ENCODE measurements around the gene LCN15. TPM values are rescaled to one million over a fixed set of nuclear protein-coding genes. Genes with fewer than 3 reads are reported as not detected.

LCN15 gene
- polyA plus RNA-seq, 1 experiment = not detected

GRCh38 chr9:136777359-136777758 is 13.0 kb upstream of the LCN15 start:
- no peak for TF ChIP-seq CTCF (IDR thresholded peaks at IDR 0.05; ENCODE audit: insufficient read depth, low read depth, low read length)
- POLR2A ChIA-PET = no interaction called here

GRCh38 chr9:136776947-136777346 is 12.6 kb upstream of the LCN15 start:
- ChIA-PET CTCF (interaction anchor here (1.8 to 4.2 kb wide), 4 partner anchors 7 to 258 kb away, joined by 6 to 24 read pairs (median 14); no protein-coding TSS in a partner anchor), POLR2A (no interaction called here)
- Histone ChIP-seq H3K27me3 (ENCODE audit: control insufficient read depth, insufficient read depth, low read length) (peaks cover 11% of the 10 kb centered on the region), H3K4me3 (ENCODE audit: low read depth, low read length) (no peak overlapping the region), H3K36me3 (ENCODE audit: control insufficient read depth, insufficient read depth, low read length) (no peaks in the 10 kb centered on the region)
- DNase-seq (ENCODE audit: low read depth) = no peak
- no peak for TF ChIP-seq CTCF (IDR thresholded peaks at IDR 0.05; ENCODE audit: insufficient read depth, low read depth, low read length)

More at GRCh38 chr9:136777359-136777758, 13.0 kb upstream of the LCN15 start:
- Histone ChIP-seq H3K36me3 (ENCODE audit: control insufficient read depth, insufficient read depth, low read length) (no peaks in the 10 kb centered on the region), H3K4me3 (ENCODE audit: low read depth, low read length) (no peak overlapping the region), H3K27me3 (ENCODE audit: control insufficient read depth, insufficient read depth, low read length) (peaks cover 11% of the 10 kb centered on the region)
- no peak for DNase-seq (ENCODE audit: low read depth)
- CTCF ChIA-PET = interaction anchor here (0.7 to 4.2 kb wide), 6 partner anchors 8 to 258 kb away, joined by 3 to 24 read pairs (median 8); partner anchors contain the start of gene LCN8

- no peak for DNase-seq (ENCODE audit: low read depth)
- TF ChIP-seq CTCF (IDR thresholded peaks at IDR 0.05; ENCODE audit: insufficient read depth, low read depth, low read length) = no peak
- H3K4me3 ChIP-seq (ENCODE audit: low read depth, low read length) = no peak overlapping the region
- H3K36me3 ChIP-seq (ENCODE audit: control insufficient read depth, insufficient read depth, low read length) = no peaks in the 10 kb centered on the region
- POLR2A ChIA-PET = no interaction called here
- CTCF ChIA-PET = interaction anchor here (1.1 to 1.2 kb wide), 4 partner anchors 9 to 293 kb away, joined by 3 to 5 read pairs (median 4); no protein-coding TSS in a partner anchor
- H3K27me3 ChIP-seq (ENCODE audit: control insufficient read depth, insufficient read depth, low read length) = peaks cover 11% of the 10 kb centered on the region
Measured at GRCh38 chr9:136775191-136775590, 10.9 kb upstream of the LCN15 start.

GRCh38 chr9:136774416-136775045 is 10.2 kb upstream of the LCN15 start:
- Histone ChIP-seq H3K36me3 (ENCODE audit: control insufficient read depth, insufficient read depth, low read length) (no peaks in the 10 kb centered on the region), H3K4me3 (ENCODE audit: low read depth, low read length) (no peak overlapping the region), H3K27me3 (ENCODE audit: control insufficient read depth, insufficient read depth, low read length) (peaks cover 11% of the 10 kb centered on the region)
- POLR2A ChIA-PET = no interaction called here
- no peak for TF ChIP-seq CTCF (IDR thresholded peaks at IDR 0.05; ENCODE audit: insufficient read depth, low read depth, low read length)
- CTCF ChIA-PET = interaction anchor here (1.1 to 1.2 kb wide), 4 partner anchors 8 to 294 kb away, joined by 3 to 5 read pairs (median 4); no protein-coding TSS in a partner anchor
- no peak for DNase-seq (ENCODE audit: low read depth)

GRCh38 chr9:136773386-136774044 is 9.2 kb upstream of the LCN15 start:
- no peak for DNase-seq (ENCODE audit: low read depth)
- CTCF ChIA-PET = no interaction called here
- TF ChIP-seq CTCF (IDR thresholded peaks at IDR 0.05; ENCODE audit: insufficient read depth, low read depth, low read length) = no peak

More at GRCh38 chr9:136773386-136774044, 9.2 kb upstream of the LCN15 start:
- H3K27me3 ChIP-seq (ENCODE audit: control insufficient read depth, insufficient read depth, low read length) = peaks cover 8% of the 10 kb centered on the region
- POLR2A ChIA-PET = no interaction called here
- no peaks in the 10 kb centered on the region for H3K36me3 ChIP-seq (ENCODE audit: control insufficient read depth, insufficient read depth, low read length)
- H3K4me3 ChIP-seq (ENCODE audit: low read depth, low read length) = no peak overlapping the region

Data from BJ (cell line).